Measurements from ENCODE around the gene OR1F1.
A peak's percentile ranks its signal among the peaks of the same experiment; 100 is the strongest.
"Not testable (repeated sequence)": the region's sequence is repeated elsewhere in the genome, so short reads cannot be mapped to it uniquely, and the experiment has no call there.

OR1F1 gene

GRCh38 chr16:3173892-3174617 is 13.9 kb upstream of the OR1F1 start:
- peak; percentile 43 for DNase-seq (ENCODE audit: low read depth)

GRCh38 chr16:3174618-3175148 is 13.3 kb upstream of the OR1F1 start:
- DNase-seq (ENCODE audit: low read depth), result no peak

- DNase-seq (ENCODE audit: low read depth), result peak; percentile 74
Observed at GRCh38 chr16:3175157-3176093, 12.6 kb upstream of the OR1F1 start.

GRCh38 chr16:3179651-3180050 is 8.4 kb upstream of the OR1F1 start:
- DNase-seq (ENCODE audit: low read depth), result no peak

- DNase-seq (ENCODE audit: low read depth), result peak; percentile 39
Observed at GRCh38 chr16:3180445-3180878, 7.5 kb upstream of the OR1F1 start.

- DNase-seq (ENCODE audit: low read depth), result not testable (repeated sequence)
Observed at GRCh38 chr16:3182293-3182607, 5.8 kb upstream of the OR1F1 start.

- DNase-seq (ENCODE audit: low read depth), result peak; percentile 77
Observed at GRCh38 chr16:3182608-3183444, 5.2 kb upstream of the OR1F1 start.

GRCh38 chr16:3183445-3184139 is 4.4 kb upstream of the OR1F1 start:
- DNase-seq (ENCODE audit: low read depth), result no peak

- no peak for DNase-seq (ENCODE audit: low read depth)
Observed at GRCh38 chr16:3186946-3187690, 886 bp upstream of the OR1F1 start.

- no peak for DNase-seq (ENCODE audit: low read depth)
Observed at GRCh38 chr16:3188675-3188924, 596 bp downstream of the OR1F1 start.

GRCh38 chr16:3188925-3189825 is 1.2 kb downstream of the OR1F1 start:
- peak; percentile 73 for DNase-seq (ENCODE audit: low read depth)

GRCh38 chr16:3189869-3190268 is 1.9 kb downstream of the OR1F1 start:
- no peak for DNase-seq (ENCODE audit: low read depth)

- DNase-seq (ENCODE audit: low read depth), result no peak
Observed at GRCh38 chr16:3190949-3191353, 2.9 kb downstream of the OR1F1 start.

- DNase-seq (ENCODE audit: low read depth), result no peak
Observed at GRCh38 chr16:3192476-3193019, 4.5 kb downstream of the OR1F1 start.

- no peak for DNase-seq (ENCODE audit: low read depth)
Observed at GRCh38 chr16:3193221-3194212, 5.5 kb downstream of the OR1F1 start.

GRCh38 chr16:3194792-3195191 is 6.8 kb downstream of the OR1F1 start:
- no peak for DNase-seq (ENCODE audit: low read depth)

GRCh38 chr16:3195975-3196374 is 8.0 kb downstream of the OR1F1 start:
- DNase-seq (ENCODE audit: low read depth), result no peak

GRCh38 chr16:3197694-3198333 is 9.8 kb downstream of the OR1F1 start:
- not testable (repeated sequence) for DNase-seq (ENCODE audit: low read depth)

Data from activated T-cell treated with anti-CD3 and anti-CD28 coated beads for 48 hours (primary cell).